HepG2 (cell line): ENCODE measurements around the gene INSR. TPM values are rescaled to one million over a fixed set of nuclear protein-coding genes. Genes with fewer than 3 reads are reported as not detected.

ENCODE experiments used
- DPF2 ChIP-seq: sonication (generic); formaldehyde crosslinking; IDR thresholded peaks from 2 replicates; pipeline ENCODE4 v1.4.0; 2020; ENCODE audit warnings: mild to moderate bottlenecking, low read depth, missing genetic modification reagents, borderline replicate concordance
- ETV5 ChIP-seq: IDR thresholded peaks from 2 replicates; pipeline ENCODE4 v1.6.1; 2018; ENCODE audit warnings: missing biosample characterization, missing genetic modification reagents, inconsistent platforms, borderline replicate concordance
- FOXJ3 ChIP-seq: sonication (generic); formaldehyde crosslinking; IDR thresholded peaks from 2 replicates; pipeline ENCODE4 v1.4.0; 2020; ENCODE audit warnings: missing genetic modification reagents, mild to moderate bottlenecking, borderline replicate concordance
- KAT7 ChIP-seq: IDR thresholded peaks from 2 replicates; pipeline ENCODE4 v1.6.1; 2018; ENCODE audit warnings: borderline replicate concordance, missing compliant biosample characterization
- KLF15 ChIP-seq: sonication (generic); formaldehyde crosslinking; IDR thresholded peaks from 2 replicates; pipeline ENCODE4 v1.8.1; 2023; ENCODE audit warnings: borderline replicate concordance, mild to moderate bottlenecking, inconsistent platforms, missing genetic modification reagents, mixed read lengths
- MAZ ChIP-seq, 2 experiments: sonication (generic) in 1 of 2; formaldehyde crosslinking in 1 of 2; IDR thresholded peaks; 2 replicates each; pipeline versions ENCODE4 v1.5.0 to v1.6.1; 2012 to 2020; ENCODE audit warnings: low read depth in 2 of 2, mild to moderate bottlenecking in 2 of 2, borderline replicate concordance in 1 of 2, improper control_type of control experiment in 1 of 2, low read length in 1 of 2, missing genetic modification reagents in 1 of 2, moderate library complexity in 1 of 2
- NCOA1 ChIP-seq: sonication (generic); formaldehyde crosslinking; IDR thresholded peaks from 2 replicates; pipeline ENCODE4 v1.9.0; 2021; ENCODE audit warnings: missing genetic modification reagents
- NONO ChIP-seq, 2 experiments: fragments of 450-650 bp in 1 of 2; sonication (generic) in 1 of 2; formaldehyde crosslinking in 1 of 2; IDR thresholded peaks in 1 of 2; conservative IDR thresholded peaks in 1 of 2; 2 replicates each; pipeline versions ENCODE4 v1.6.1 to v1.8.0; 2017 to 2022; ENCODE audit warnings: mild to moderate bottlenecking in 1 of 2, missing genetic modification reagents in 1 of 2, moderate library complexity in 1 of 2
- NR2F2 ChIP-seq: IDR thresholded peaks from 2 replicates; pipeline ENCODE4 v1.6.1; 2012; ENCODE audit warnings: low read depth, inconsistent platforms, borderline replicate concordance
- SATB2 ChIP-seq: sonication (generic); formaldehyde crosslinking; IDR thresholded peaks from 2 replicates; pipeline ENCODE4 v1.5.0; 2020; ENCODE audit warnings: missing genetic modification reagents
- SOX13 ChIP-seq, 3 experiments: fragments of 450-650 bp in 1 of 3; sonication (generic) in 1 of 3; formaldehyde crosslinking in 1 of 3; IDR thresholded peaks in 2 of 3; conservative IDR thresholded peaks in 1 of 3; 2 replicates each; pipeline versions ENCODE4 v1.5.0 to v1.6.1; 2016 to 2020; ENCODE audit warnings: antibody characterized with exemption in 1 of 3, mild to moderate bottlenecking in 1 of 3, missing compliant biosample characterization in 1 of 3, missing genetic modification reagents in 1 of 3, moderate library complexity in 1 of 3
- TCF12 ChIP-seq, 2 experiments: fragments of 450-650 bp in 1 of 2; sonication (generic) in 1 of 2; formaldehyde crosslinking in 1 of 2; IDR thresholded peaks; 2 replicates each; pipeline versions ENCODE4 v1.6.1 to v1.8.0; 2017 to 2022; ENCODE audit warnings: antibody characterized with exemption in 1 of 2, mild to moderate bottlenecking in 1 of 2, missing genetic modification reagents in 1 of 2, moderate library complexity in 1 of 2
- ZNF12 ChIP-seq: sonication (generic); formaldehyde crosslinking; IDR thresholded peaks from 2 replicates; pipeline ENCODE4 v1.5.0; 2020; ENCODE audit warnings: missing genetic modification reagents
- ZNF614 ChIP-seq: IDR thresholded peaks from 2 replicates; pipeline ENCODE4 v1.6.1; 2018; ENCODE audit warnings: missing biosample characterization, missing genetic modification reagents, inconsistent platforms, borderline replicate concordance
- ZNF616 ChIP-seq: sonication (generic); formaldehyde crosslinking; IDR thresholded peaks from 2 replicates; pipeline ENCODE4 v1.5.0; 2020; ENCODE audit warnings: low read depth, mild to moderate bottlenecking, missing genetic modification reagents
- ZNF709 ChIP-seq: sonication (generic); formaldehyde crosslinking; IDR thresholded peaks from 2 replicates; pipeline ENCODE4 v1.5.0; 2020; ENCODE audit warnings: mild to moderate bottlenecking, missing genetic modification reagents
- ZSCAN20 ChIP-seq: sonication (generic); formaldehyde crosslinking; IDR thresholded peaks from 2 replicates; pipeline ENCODE4 v1.4.0; 2020; ENCODE audit warnings: missing genetic modification reagents, mild to moderate bottlenecking, borderline replicate concordance
- ZSCAN29 ChIP-seq: sonication (generic); formaldehyde crosslinking; conservative IDR thresholded peaks from 2 replicates; pipeline ENCODE4 v1.4.0; 2020; ENCODE audit warnings: mild to moderate bottlenecking, missing genetic modification reagents
- polyA plus RNA-seq, 8 experiments: library from polyadenylated mRNA; depleted of rRNA in 3 of 8; stranded (reverse) in 7 of 8; unstranded in 1 of 8; fragments of >200 nt; fragmentation: Illumina TruSeq in 4 of 8; extraction: Trizol in 4 of 8; gene quantifications; 2 replicates each; pipeline versions ENCODE4 v1.2.1 to v1.2.3, GENCODE V29; 2011 to 2016; ENCODE audit warnings: low read depth in 4 of 8, missing spikeins in 1 of 8, mixed read lengths in 1 of 8; ENCODE audit not compliant: insufficient read depth in 1 of 8
- total RNA-seq, 5 experiments: library from RNA; depleted of rRNA; stranded (reverse); fragments of >200 nt; fragmentation: Illumina TruSeq; extraction: Trizol; gene quantifications; 2 replicates each; pipeline ENCODE4 v1.2.3, GENCODE V29; 2016; ENCODE audit warnings: low read depth in 1 of 5
- TF ChIP-seq, protein P1 (sequence below): IDR thresholded peaks from 2 replicates; pipeline ENCODE4 v1.6.1; 2016; ENCODE audit warnings: low read depth
- TF ChIP-seq, protein P2 (sequence below): sonication (generic); formaldehyde crosslinking; IDR thresholded peaks from 2 replicates; pipeline ENCODE4 v1.9.0; 2022; ENCODE audit warnings: low read depth, missing genetic modification reagents
- TF ChIP-seq, protein P3 (sequence below): sonication (generic); formaldehyde crosslinking; IDR thresholded peaks from 2 replicates; pipeline ENCODE4 v1.4.0; 2020; ENCODE audit warnings: missing genetic modification reagents

Gene INSR
- total and polyA plus RNA-seq, 2 of the 13 experiments (the other 11 are each of a cell fraction or from before 2014, with no cell fraction given), result 24.2 to 29.8 TPM

DNA sequence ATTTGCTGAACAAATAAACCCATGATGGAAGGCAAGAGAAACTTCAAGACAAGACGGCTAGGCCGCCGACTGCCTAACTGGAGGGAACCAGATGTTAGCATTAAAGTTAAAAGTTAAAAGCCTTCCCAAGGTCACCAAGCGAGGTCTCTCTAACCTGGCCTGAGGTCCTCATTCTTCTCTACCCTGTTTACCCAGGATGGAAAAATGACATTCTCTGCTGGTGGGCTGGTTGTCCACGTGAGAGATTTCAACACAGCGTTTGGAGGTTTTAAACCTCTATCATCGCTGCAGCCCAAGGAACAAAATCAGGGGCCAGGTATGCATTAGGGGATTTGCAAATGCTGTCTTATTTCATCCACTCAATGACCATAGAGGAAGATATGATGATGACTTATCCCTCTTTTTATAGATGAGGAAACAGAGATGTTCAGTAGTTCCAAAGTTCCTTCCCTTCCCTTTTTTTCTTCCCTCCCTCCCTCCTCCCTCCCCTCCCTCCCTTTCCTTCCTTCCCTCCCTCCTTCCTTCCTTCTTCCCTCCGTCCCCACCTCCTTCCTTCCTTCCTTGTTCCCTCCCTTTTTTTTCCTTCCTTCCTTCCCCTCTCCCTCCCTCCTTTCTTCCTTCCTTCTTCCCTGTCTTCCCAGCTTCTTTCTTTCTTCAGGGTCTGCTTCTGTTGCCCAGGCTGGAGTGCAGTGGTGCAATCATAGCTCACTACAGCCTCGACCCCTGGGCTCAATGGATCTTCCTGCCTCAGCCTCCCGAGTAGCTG lies 79.7 kb downstream of the INSR start (continued):
- TF ChIP-seq ZNF616 (CRISPR knock-in tag) (no peak), SATB2 (CRISPR knock-in tag) (no peak), ZNF12 (peak; percentile 38; the same call in 1 of the 2 replicates), KLF15 (CRISPR knock-in tag) (no peak), ZSCAN20 (CRISPR knock-in tag) (no peak), SOX13 (IDR thresholded peaks at IDR 0.05) (no peak), SOX13 (CRISPR knock-in tag; conservative IDR thresholded peaks at IDR 0.05 in 1 of 2, IDR thresholded peaks at IDR 0.05 in 1 of 2) (peak in 1 of 2 experiments; percentile 87; a peak in 2 of 4 replicates), NONO (IDR thresholded peaks at IDR 0.05) (no peak), NONO (CRISPR knock-in tag; conservative IDR thresholded peaks at IDR 0.05) (no peak), ZNF614 (CRISPR knock-in tag) (0 out of 2 replicates have a peak, but pooled peaks have one; percentile 29), ETV5 (CRISPR knock-in tag) (peak; percentile 32; the same call in 1 of the 2 replicates), TCF12 (IDR thresholded peaks at IDR 0.05) (no peak), TCF12 (CRISPR knock-in tag; IDR thresholded peaks at IDR 0.05) (peak; percentile 68; the same call in 1 of the 2 replicates), NR2F2 (0 out of 2 replicates have a peak, but pooled peaks have one; percentile 51), KAT7 (CRISPR knock-in tag) (0 out of 2 replicates have a peak, but pooled peaks have one; percentile 51), ZNF709 (CRISPR knock-in tag) (0 out of 2 replicates have a peak, but pooled peaks have one; percentile 2), FOXJ3 (peak; percentile 44; the same call in 1 of the 2 replicates), NCOA1 (CRISPR knock-in tag) (peak; percentile 45; the same call in 1 of the 2 replicates), DPF2 (CRISPR knock-in tag) (0 out of 2 replicates have a peak, but pooled peaks have one; percentile 49), MAZ (IDR thresholded peaks at IDR 0.05; ENCODE audit: borderline replicate concordance, low read depth, low read length) (no peak), MAZ (CRISPR knock-in tag; IDR thresholded peaks at IDR 0.05; ENCODE audit: low read depth) (no peak), ZSCAN29 (CRISPR knock-in tag) (no peak)
- TF ChIP-seq, protein P1, sequence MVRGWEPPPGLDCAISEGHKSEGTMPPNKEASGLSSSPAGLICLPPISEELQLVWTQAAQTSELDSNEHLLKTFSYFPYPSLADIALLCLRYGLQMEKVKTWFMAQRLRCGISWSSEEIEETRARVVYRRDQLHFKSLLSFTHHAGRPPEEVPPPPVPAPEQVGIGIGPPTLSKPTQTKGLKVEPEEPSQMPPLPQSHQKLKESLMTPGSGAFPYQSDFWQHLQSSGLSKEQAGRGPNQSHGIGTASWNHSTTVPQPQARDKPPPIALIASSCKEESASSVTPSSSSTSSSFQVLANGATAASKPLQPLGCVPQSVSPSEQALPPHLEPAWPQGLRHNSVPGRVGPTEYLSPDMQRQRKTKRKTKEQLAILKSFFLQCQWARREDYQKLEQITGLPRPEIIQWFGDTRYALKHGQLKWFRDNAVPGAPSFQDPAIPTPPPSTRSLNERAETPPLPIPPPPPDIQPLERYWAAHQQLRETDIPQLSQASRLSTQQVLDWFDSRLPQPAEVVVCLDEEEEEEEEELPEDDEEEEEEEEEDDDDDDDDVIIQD, result peak; percentile 63
- TF ChIP-seq, protein P2, sequence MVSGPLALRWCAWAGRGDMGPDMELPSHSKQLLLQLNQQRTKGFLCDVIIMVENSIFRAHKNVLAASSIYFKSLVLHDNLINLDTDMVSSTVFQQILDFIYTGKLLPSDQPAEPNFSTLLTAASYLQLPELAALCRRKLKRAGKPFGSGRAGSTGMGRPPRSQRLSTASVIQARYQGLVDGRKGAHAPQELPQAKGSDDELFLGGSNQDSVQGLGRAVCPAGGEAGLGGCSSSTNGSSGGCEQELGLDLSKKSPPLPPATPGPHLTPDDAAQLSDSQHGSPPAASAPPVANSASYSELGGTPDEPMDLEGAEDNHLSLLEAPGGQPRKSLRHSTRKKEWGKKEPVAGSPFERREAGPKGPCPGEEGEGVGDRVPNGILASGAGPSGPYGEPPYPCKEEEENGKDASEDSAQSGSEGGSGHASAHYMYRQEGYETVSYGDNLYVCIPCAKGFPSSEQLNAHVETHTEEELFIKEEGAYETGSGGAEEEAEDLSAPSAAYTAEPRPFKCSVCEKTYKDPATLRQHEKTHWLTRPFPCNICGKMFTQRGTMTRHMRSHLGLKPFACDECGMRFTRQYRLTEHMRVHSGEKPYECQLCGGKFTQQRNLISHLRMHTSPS (CRISPR knock-in tag), result no peak
- TF ChIP-seq, protein P3, sequence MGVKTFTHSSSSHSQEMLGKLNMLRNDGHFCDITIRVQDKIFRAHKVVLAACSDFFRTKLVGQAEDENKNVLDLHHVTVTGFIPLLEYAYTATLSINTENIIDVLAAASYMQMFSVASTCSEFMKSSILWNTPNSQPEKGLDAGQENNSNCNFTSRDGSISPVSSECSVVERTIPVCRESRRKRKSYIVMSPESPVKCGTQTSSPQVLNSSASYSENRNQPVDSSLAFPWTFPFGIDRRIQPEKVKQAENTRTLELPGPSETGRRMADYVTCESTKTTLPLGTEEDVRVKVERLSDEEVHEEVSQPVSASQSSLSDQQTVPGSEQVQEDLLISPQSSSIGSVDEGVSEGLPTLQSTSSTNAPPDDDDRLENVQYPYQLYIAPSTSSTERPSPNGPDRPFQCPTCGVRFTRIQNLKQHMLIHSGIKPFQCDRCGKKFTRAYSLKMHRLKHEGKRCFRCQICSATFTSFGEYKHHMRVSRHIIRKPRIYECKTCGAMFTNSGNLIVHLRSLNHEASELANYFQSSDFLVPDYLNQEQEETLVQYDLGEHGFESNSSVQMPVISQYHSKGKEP, result no peak
